HEK293 (cell line): ENCODE results near the gene YEATS4.
A peak's percentile ranks its signal among the peaks of the same experiment; 100 is the strongest.

Source experiments
- CTCF ChIA-PET: fragments of 350-600 bp; formaldehyde crosslinking; extraction: SDS; loops from one replicate; lab custom pipeline; 2021; ENCODE audit warnings: antibody characterized with exemption; lab: Yijun Ruan, JAX
- POLR2A ChIA-PET: fragments of 300-600 bp; formaldehyde crosslinking; extraction: SDS; loops from one replicate; lab custom pipeline; 2020; ENCODE audit warnings: antibody characterized with exemption, inconsistent platforms; lab: Yijun Ruan, JAX
- H3K27ac ChIP-seq: fragments of 200-500 bp; sonication (Bioruptor generic); 2 replicates; pipeline ENCODE4 v1.5.1; 2014; ENCODE audit warnings: low read depth, low read length, control low read depth, inconsistent platforms; ENCODE audit errors: extremely low read depth
- H3K36me3 ChIP-seq, 2 experiments: fragments of 200-500 bp in 1 of 2; sonication (Bioruptor generic) in 1 of 2; 1 replicate in 1 of 2; 2 replicates in 1 of 2; pipeline ENCODE4 v1.5.1; 2014 to 2017; ENCODE audit warnings: inconsistent platforms in 2 of 2, low read length in 2 of 2; ENCODE audit not compliant: control insufficient read depth in 2 of 2, insufficient read depth in 1 of 2
- H3K4me1 ChIP-seq: fragments of 200-500 bp; sonication (Bioruptor generic); 2 replicates; pipeline ENCODE4 v1.5.1; 2014; ENCODE audit warnings: mild to moderate bottlenecking, low read length, inconsistent platforms; ENCODE audit not compliant: control insufficient read depth, insufficient read depth
- H3K4me3 ChIP-seq: 2 replicates; pipeline ENCODE4 v1.5.1; 2011; ENCODE audit warnings: low read depth, mild to moderate bottlenecking, control low read depth, low read length, moderate library complexity
- H3K9me3 ChIP-seq: fragments of 200-500 bp; sonication (Bioruptor generic); 2 replicates; pipeline ENCODE4 v1.5.1; 2014; ENCODE audit warnings: low read depth, low read length, inconsistent platforms; ENCODE audit not compliant: control insufficient read depth, insufficient read depth
- EGR2 ChIP-seq: fragments of 450-650 bp; formaldehyde crosslinking; IDR thresholded peaks from 2 replicates; pipeline ENCODE4 v1.5.1; 2016; ENCODE audit warnings: low read depth, missing biosample characterization, missing genetic modification characterization
- FEZF1 ChIP-seq: fragments of 450-650 bp; formaldehyde crosslinking; IDR thresholded peaks from 2 replicates; pipeline ENCODE4 v1.5.1; 2016; ENCODE audit warnings: missing biosample characterization, missing genetic modification characterization
- KLF1 ChIP-seq: fragments of 450-650 bp; formaldehyde crosslinking; IDR thresholded peaks from 2 replicates; pipeline ENCODE4 v1.5.1; 2016; ENCODE audit warnings: missing biosample characterization, missing genetic modification characterization
- KLF16 ChIP-seq: fragments of 450-650 bp; formaldehyde crosslinking; IDR thresholded peaks from 2 replicates; pipeline ENCODE4 v1.5.1; 2017; ENCODE audit warnings: missing biosample characterization, missing genetic modification characterization
- KLF17 ChIP-seq: fragments of 450-650 bp; formaldehyde crosslinking; IDR thresholded peaks from 2 replicates; pipeline ENCODE4 v1.5.1; 2016; ENCODE audit warnings: missing biosample characterization, missing genetic modification characterization
- MEIS1 ChIP-seq: sonication (generic); formaldehyde crosslinking; IDR thresholded peaks from 2 replicates; pipeline ENCODE4 v1.8.1; 2022; ENCODE audit warnings: missing genetic modification reagents, mild to moderate bottlenecking, borderline replicate concordance
- OSR2 ChIP-seq: fragments of 450-650 bp; formaldehyde crosslinking; IDR thresholded peaks from 2 replicates; pipeline ENCODE4 v1.5.1; 2016; ENCODE audit warnings: missing biosample characterization, missing genetic modification characterization
- OVOL3 ChIP-seq: fragments of 450-650 bp; formaldehyde crosslinking; IDR thresholded peaks from 2 replicates; pipeline ENCODE4 v1.5.1; 2016; ENCODE audit warnings: missing biosample characterization, missing genetic modification characterization
- PRDM1 ChIP-seq: fragments of 450-650 bp; formaldehyde crosslinking; IDR thresholded peaks from 2 replicates; pipeline ENCODE4; 2016; ENCODE audit warnings: missing biosample characterization, missing genetic modification characterization
- SCRT1 ChIP-seq: fragments of 450-650 bp; formaldehyde crosslinking; IDR thresholded peaks from 2 replicates; pipeline ENCODE4 v1.5.1; 2016; ENCODE audit warnings: missing biosample characterization, missing genetic modification characterization, borderline replicate concordance
- TCF7L2 ChIP-seq: IDR thresholded peaks from 2 replicates; pipeline ENCODE4 v1.6.1; 2011; ENCODE audit warnings: low read depth, mild to moderate bottlenecking, inconsistent platforms, low read length, moderate library complexity, borderline replicate concordance
- TRIM28 ChIP-seq: IDR thresholded peaks from 2 replicates; pipeline ENCODE4 v1.6.1; 2011; ENCODE audit warnings: low read length, control low read depth, borderline replicate concordance
- ZBTB17 ChIP-seq: fragments of 450-650 bp; formaldehyde crosslinking; IDR thresholded peaks from 2 replicates; pipeline ENCODE4 v1.5.1; 2016; ENCODE audit warnings: missing biosample characterization, missing genetic modification characterization
- ZBTB6 ChIP-seq: fragments of 450-650 bp; formaldehyde crosslinking; IDR thresholded peaks from 2 replicates; pipeline ENCODE4 v1.5.1; 2017; ENCODE audit warnings: missing biosample characterization, missing genetic modification characterization
- ZNF10 ChIP-seq: fragments of 450-650 bp; formaldehyde crosslinking; IDR thresholded peaks from 2 replicates; pipeline ENCODE4 v1.5.1; 2017; ENCODE audit warnings: missing biosample characterization, missing genetic modification characterization
- ZNF112 ChIP-seq: fragments of 450-650 bp; formaldehyde crosslinking; IDR thresholded peaks from 2 replicates; pipeline ENCODE4 v1.5.0; 2017; ENCODE audit warnings: missing biosample characterization, missing genetic modification characterization
- ZNF132 ChIP-seq: fragments of 450-650 bp; formaldehyde crosslinking; IDR thresholded peaks from 2 replicates; pipeline ENCODE4 v1.5.1; 2017; ENCODE audit warnings: missing biosample characterization, missing genetic modification characterization, borderline replicate concordance
- ZNF155 ChIP-seq: fragments of 450-650 bp; formaldehyde crosslinking; IDR thresholded peaks from 2 replicates; pipeline ENCODE4 v1.5.1; 2016; ENCODE audit warnings: missing biosample characterization, missing genetic modification characterization
- ZNF174 ChIP-seq: fragments of 450-650 bp; formaldehyde crosslinking; IDR thresholded peaks from 2 replicates; pipeline ENCODE4 v1.5.0; 2017; ENCODE audit warnings: missing biosample characterization, mild to moderate bottlenecking, missing genetic modification characterization
- ZNF184 ChIP-seq: fragments of 450-650 bp; IDR thresholded peaks from 2 replicates; pipeline ENCODE4 v1.5.1; 2018; ENCODE audit warnings: missing biosample characterization, mild to moderate bottlenecking, missing genetic modification characterization
- ZNF24 ChIP-seq: fragments of 450-650 bp; formaldehyde crosslinking; IDR thresholded peaks from 2 replicates; pipeline ENCODE4 v1.5.1; 2016; ENCODE audit warnings: missing biosample characterization, missing genetic modification characterization
- ZNF274 ChIP-seq, 2 experiments: fragments of 200-500 bp in 1 of 2; fragments of 450-650 bp in 1 of 2; sonication (Bioruptor generic) in 1 of 2; formaldehyde crosslinking in 1 of 2; IDR thresholded peaks; 2 replicates each; pipeline versions ENCODE4 v1.5.1 to v1.6.1; 2014 to 2016; ENCODE audit warnings: borderline replicate concordance in 1 of 2, inconsistent platforms in 1 of 2, low read length in 1 of 2, missing biosample characterization in 1 of 2, missing genetic modification characterization in 1 of 2
- ZNF280C ChIP-seq: fragments of 450-650 bp; formaldehyde crosslinking; IDR thresholded peaks from 2 replicates; pipeline ENCODE4 v1.5.1; 2016; ENCODE audit warnings: missing biosample characterization, missing genetic modification characterization
- ZNF292 ChIP-seq: fragments of 450-650 bp; formaldehyde crosslinking; IDR thresholded peaks from 2 replicates; pipeline ENCODE4 v1.5.1; 2016; ENCODE audit warnings: low read depth, missing biosample characterization, missing genetic modification characterization, borderline replicate concordance
- ZNF366 ChIP-seq: fragments of 450-650 bp; formaldehyde crosslinking; conservative IDR thresholded peaks from 2 replicates; pipeline ENCODE4 v1.5.1; 2016; ENCODE audit warnings: missing biosample characterization, missing genetic modification characterization
- ZNF549 ChIP-seq: fragments of 450-650 bp; IDR thresholded peaks from 2 replicates; pipeline ENCODE4 v1.5.1; 2018; ENCODE audit warnings: missing biosample characterization, missing genetic modification characterization, mild to moderate bottlenecking, inconsistent platforms, moderate library complexity
- ZNF610 ChIP-seq: fragments of 450-650 bp; formaldehyde crosslinking; IDR thresholded peaks from 2 replicates; pipeline ENCODE4 v1.5.1; 2016; ENCODE audit warnings: missing biosample characterization, missing genetic modification characterization, borderline replicate concordance
- ZNF654 ChIP-seq: fragments of 450-650 bp; formaldehyde crosslinking; IDR thresholded peaks from 2 replicates; pipeline ENCODE4 v1.5.1; 2016; ENCODE audit warnings: low read depth, missing biosample characterization, missing genetic modification characterization
- ZNF670 ChIP-seq: fragments of 450-650 bp; formaldehyde crosslinking; IDR thresholded peaks from 2 replicates; pipeline ENCODE4 v1.5.1; 2016; ENCODE audit warnings: missing biosample characterization, missing genetic modification characterization, low read depth
- ZSCAN23 ChIP-seq: fragments of 450-650 bp; formaldehyde crosslinking; IDR thresholded peaks from 2 replicates; pipeline ENCODE4 v1.5.1; 2016; ENCODE audit warnings: missing biosample characterization, missing genetic modification characterization

Gene YEATS4

GRCh38 chr12:69328426-69328825 is 31.1 kb upstream of the YEATS4 start:
- no peak overlapping the region for H3K27ac ChIP-seq
- ChIA-PET CTCF (interaction anchor here (0.6 kb wide), 1 partner anchor 616 kb away, joined by 3 read pairs; no protein-coding TSS in a partner anchor), POLR2A (no interaction called here)
- TF ChIP-seq ZNF112 (tag by site-specific recombination) (no peak), OSR2 (tag by site-specific recombination) (no peak), TCF7L2 (no peak)
- no peaks in the 10 kb centered on the region for H3K9me3 ChIP-seq
- no peaks in the 10 kb centered on the region for H3K36me3 ChIP-seq
- H3K4me3 ChIP-seq: no peak overlapping the region
- no peaks in the 10 kb centered on the region; the same call in 1 of the 2 replicates for H3K4me1 ChIP-seq

GRCh38 chr12:69329669-69330428 is 29.7 kb upstream of the YEATS4 start:
- POLR2A ChIA-PET: no interaction called here
- TF ChIP-seq ZNF274 (IDR thresholded peaks at IDR 0.05; ENCODE audit: low read length) (no peak), ZNF274 (tag by site-specific recombination; IDR thresholded peaks at IDR 0.05; ENCODE audit: borderline replicate concordance) (no peak), KLF1 (no peak), ZBTB17 (no peak), EGR2 (no peak), ZNF654 (tag by site-specific recombination) (no peak), ZNF155 (tag by site-specific recombination) (no peak), ZNF10 (tag by site-specific recombination) (peak; percentile 80), ZNF174 (tag by site-specific recombination) (no peak), KLF17 (tag by site-specific recombination) (no peak), ZNF549 (tag by site-specific recombination) (no peak), ZNF292 (tag by site-specific recombination) (no peak), MEIS1 (CRISPR knock-in tag) (no peak), ZNF670 (tag by site-specific recombination) (no peak), ZNF366 (tag by site-specific recombination) (peak; percentile 27; the same call in 1 of the 2 replicates), ZNF610 (tag by site-specific recombination) (no peak), KLF16 (tag by site-specific recombination) (no peak), TRIM28 (no peak), OVOL3 (tag by site-specific recombination) (no peak), ZNF132 (tag by site-specific recombination) (no peak), ZNF24 (no peak), FEZF1 (peak; percentile 36; the same call in 1 of the 2 replicates), ZNF184 (tag by site-specific recombination) (no peak), ZBTB6 (tag by site-specific recombination) (no peak), ZNF280C (tag by site-specific recombination) (no peak), ZSCAN23 (no peak), PRDM1 (tag by site-specific recombination) (peak; percentile 42; the same call in 1 of the 2 replicates), SCRT1 (tag by site-specific recombination) (peak; percentile 91)

More at GRCh38 chr12:69329669-69330428, 29.7 kb upstream of the YEATS4 start:
- Histone ChIP-seq H3K4me1 (no peaks in the 10 kb centered on the region; the same call in 1 of the 2 replicates), H3K9me3 (no peaks in the 10 kb centered on the region), H3K27ac (no peak overlapping the region), H3K4me3 (no peak overlapping the region), H3K36me3 (no peaks in the 10 kb centered on the region)
- CTCF ChIA-PET: interaction anchor here (0.6 to 1.2 kb wide), 4 partner anchors 27 to 323 kb away, joined by 3 to 4 read pairs (median 4); no protein-coding TSS in a partner anchor
